HEK293 (cell line): ENCODE measurements around the gene DCLRE1C.

Source experiments
- CTCF ChIA-PET: fragments of 350-600 bp; formaldehyde crosslinking; extraction: SDS; loops from one replicate; lab custom pipeline; 2021; ENCODE audit warnings: antibody characterized with exemption; lab: Yijun Ruan, JAX
- POLR2A ChIA-PET: fragments of 300-600 bp; formaldehyde crosslinking; extraction: SDS; loops from one replicate; lab custom pipeline; 2020; ENCODE audit warnings: antibody characterized with exemption, inconsistent platforms; lab: Yijun Ruan, JAX
- H3K27ac ChIP-seq: fragments of 200-500 bp; sonication (Bioruptor generic); 2 replicates; pipeline ENCODE4 v1.5.1; 2014; ENCODE audit warnings: low read depth, low read length, control low read depth, inconsistent platforms; ENCODE audit errors: extremely low read depth
- H3K36me3 ChIP-seq, 2 experiments: fragments of 200-500 bp in 1 of 2; sonication (Bioruptor generic) in 1 of 2; 1 replicate in 1 of 2; 2 replicates in 1 of 2; pipeline ENCODE4 v1.5.1; 2014 to 2017; ENCODE audit warnings: inconsistent platforms in 2 of 2, low read length in 2 of 2; ENCODE audit not compliant: control insufficient read depth in 2 of 2, insufficient read depth in 1 of 2
- H3K4me1 ChIP-seq: fragments of 200-500 bp; sonication (Bioruptor generic); 2 replicates; pipeline ENCODE4 v1.5.1; 2014; ENCODE audit warnings: mild to moderate bottlenecking, low read length, inconsistent platforms; ENCODE audit not compliant: control insufficient read depth, insufficient read depth
- H3K4me3 ChIP-seq: 2 replicates; pipeline ENCODE4 v1.5.1; 2011; ENCODE audit warnings: low read depth, mild to moderate bottlenecking, control low read depth, low read length, moderate library complexity
- H3K9me3 ChIP-seq: fragments of 200-500 bp; sonication (Bioruptor generic); 2 replicates; pipeline ENCODE4 v1.5.1; 2014; ENCODE audit warnings: low read depth, low read length, inconsistent platforms; ENCODE audit not compliant: control insufficient read depth, insufficient read depth
- BCL11A ChIP-seq: fragments of 450-650 bp; formaldehyde crosslinking; IDR thresholded peaks from 2 replicates; pipeline ENCODE4 v1.5.1; 2016; ENCODE audit warnings: low read depth, missing biosample characterization, missing genetic modification characterization
- KLF8 ChIP-seq: fragments of 450-650 bp; formaldehyde crosslinking; IDR thresholded peaks from 2 replicates; pipeline ENCODE4 v1.5.1; 2016; ENCODE audit warnings: missing biosample characterization, missing genetic modification characterization
- PATZ1 ChIP-seq: fragments of 450-650 bp; formaldehyde crosslinking; IDR thresholded peaks from 2 replicates; pipeline ENCODE4 v1.5.1; 2016; ENCODE audit warnings: missing biosample characterization, missing genetic modification characterization
- RBAK ChIP-seq: fragments of 450-650 bp; formaldehyde crosslinking; IDR thresholded peaks from 2 replicates; pipeline ENCODE4 v1.5.1; 2016; ENCODE audit warnings: missing biosample characterization, missing genetic modification characterization
- ZBTB20 ChIP-seq: fragments of 450-650 bp; formaldehyde crosslinking; IDR thresholded peaks from 2 replicates; pipeline ENCODE4 v1.5.1; 2016; ENCODE audit warnings: missing biosample characterization, missing genetic modification characterization
- ZBTB7A ChIP-seq: fragments of 450-650 bp; formaldehyde crosslinking; IDR thresholded peaks from 2 replicates; pipeline ENCODE4 v1.5.1; 2016; ENCODE audit warnings: low read depth, missing biosample characterization, missing genetic modification characterization
- ZBTB8A ChIP-seq: fragments of 450-650 bp; formaldehyde crosslinking; IDR thresholded peaks from 2 replicates; pipeline ENCODE4 v1.5.1; 2016; ENCODE audit warnings: missing biosample characterization, missing genetic modification characterization
- ZFP41 ChIP-seq: fragments of 450-650 bp; formaldehyde crosslinking; IDR thresholded peaks from 2 replicates; pipeline ENCODE4 v1.5.1; 2016; ENCODE audit warnings: missing biosample characterization, missing genetic modification characterization, borderline replicate concordance
- ZIC2 ChIP-seq: fragments of 450-650 bp; formaldehyde crosslinking; IDR thresholded peaks from 2 replicates; pipeline ENCODE4 v1.5.1; 2016; ENCODE audit warnings: missing biosample characterization, missing genetic modification characterization
- ZNF114 ChIP-seq: fragments of 450-650 bp; formaldehyde crosslinking; IDR thresholded peaks from 2 replicates; pipeline ENCODE4 v1.5.0; 2017; ENCODE audit warnings: missing biosample characterization, missing genetic modification characterization
- ZNF148 ChIP-seq: fragments of 450-650 bp; formaldehyde crosslinking; IDR thresholded peaks from 2 replicates; pipeline ENCODE4 v1.5.0; 2017; ENCODE audit warnings: missing biosample characterization, missing genetic modification characterization, borderline replicate concordance
- ZNF16 ChIP-seq: fragments of 450-650 bp; formaldehyde crosslinking; IDR thresholded peaks from 2 replicates; pipeline ENCODE4 v1.5.1; 2016; ENCODE audit warnings: low read depth, missing biosample characterization, missing genetic modification characterization
- ZNF214 ChIP-seq: fragments of 450-650 bp; formaldehyde crosslinking; IDR thresholded peaks from 2 replicates; pipeline ENCODE4 v1.5.1; 2017; ENCODE audit warnings: missing biosample characterization, mild to moderate bottlenecking, missing genetic modification characterization, borderline replicate concordance
- ZNF280C ChIP-seq: fragments of 450-650 bp; formaldehyde crosslinking; IDR thresholded peaks from 2 replicates; pipeline ENCODE4 v1.5.1; 2016; ENCODE audit warnings: missing biosample characterization, missing genetic modification characterization
- ZNF302 ChIP-seq: fragments of 450-650 bp; formaldehyde crosslinking; IDR thresholded peaks from 2 replicates; pipeline ENCODE4 v1.5.1; 2016; ENCODE audit warnings: missing biosample characterization, missing genetic modification characterization, low read depth
- ZNF311 ChIP-seq: fragments of 450-650 bp; formaldehyde crosslinking; IDR thresholded peaks from 2 replicates; pipeline ENCODE4 v1.5.1; 2017; ENCODE audit warnings: missing biosample characterization, missing genetic modification characterization, borderline replicate concordance
- ZNF335 ChIP-seq: fragments of 450-650 bp; formaldehyde crosslinking; conservative IDR thresholded peaks from 2 replicates; pipeline ENCODE4 v1.5.1; 2016; ENCODE audit warnings: missing biosample characterization, missing genetic modification characterization
- ZNF350 ChIP-seq: fragments of 450-650 bp; formaldehyde crosslinking; IDR thresholded peaks from 2 replicates; pipeline ENCODE4 v1.5.0; 2017; ENCODE audit warnings: missing biosample characterization, mild to moderate bottlenecking, missing genetic modification characterization
- ZNF530 ChIP-seq: fragments of 450-650 bp; formaldehyde crosslinking; IDR thresholded peaks from 2 replicates; pipeline ENCODE4 v1.5.1; 2016; ENCODE audit warnings: low read depth, missing biosample characterization, missing genetic modification characterization
- ZNF560 ChIP-seq: fragments of 450-650 bp; formaldehyde crosslinking; IDR thresholded peaks from 2 replicates; pipeline ENCODE4 v1.5.1; 2017; ENCODE audit warnings: missing biosample characterization, missing genetic modification characterization, borderline replicate concordance
- ZNF623 ChIP-seq: fragments of 450-650 bp; formaldehyde crosslinking; IDR thresholded peaks from 2 replicates; pipeline ENCODE4 v1.5.1; 2016; ENCODE audit warnings: missing biosample characterization, missing genetic modification characterization
- ZNF660 ChIP-seq: fragments of 450-650 bp; IDR thresholded peaks from 2 replicates; pipeline ENCODE4 v1.5.1; 2018; ENCODE audit warnings: missing biosample characterization, mild to moderate bottlenecking, missing genetic modification characterization
- ZNF670 ChIP-seq: fragments of 450-650 bp; formaldehyde crosslinking; IDR thresholded peaks from 2 replicates; pipeline ENCODE4 v1.5.1; 2016; ENCODE audit warnings: missing biosample characterization, missing genetic modification characterization, low read depth
- ZNF704 ChIP-seq: fragments of 450-650 bp; formaldehyde crosslinking; IDR thresholded peaks from 2 replicates; pipeline ENCODE4 v1.5.1; 2016; ENCODE audit warnings: missing biosample characterization, missing genetic modification characterization

Gene DCLRE1C

GRCh38 chr10:14878266-14879123, 75.4 kb downstream of the DCLRE1C start, which contains the start of gene SUV39H2 (continued):
- TF ChIP-seq ZNF280C (tag by site-specific recombination) (no peak), RBAK (no peak), ZNF302 (tag by site-specific recombination) (0 out of 2 replicates have a peak, but pooled peaks have one; percentile 47), ZNF214 (tag by site-specific recombination) (no peak)
- TF ChIP-seq, all 188 proteins: peak for 60

- CTCF ChIA-PET = interaction anchor here (0.8 to 1.4 kb wide), 3 partner anchors 10 to 95 kb away, joined by 3 to 5 read pairs (median 3); no protein-coding TSS in a partner anchor
- TF ChIP-seq ZBTB20 (0 out of 2 replicates have a peak, but pooled peaks have one; percentile 16), ZNF148 (tag by site-specific recombination) (no peak), ZFP41 (tag by site-specific recombination) (no peak), PATZ1 (tag by site-specific recombination) (no peak), ZNF335 (no peak), ZNF16 (tag by site-specific recombination) (no peak)
- TF ChIP-seq, all 188 proteins: peak for 1
- no peak overlapping the region for H3K4me3 ChIP-seq
- no peaks in the 10 kb centered on the region for H3K4me1 ChIP-seq
- POLR2A ChIA-PET = interaction anchor here (1.3 to 4.9 kb wide), 3 partner anchors 11 to 39 kb away, joined by 3 to 68 read pairs (median 6); partner anchors contain the start of genes CDNF, HSPA14 and MSANTD7
- H3K36me3 ChIP-seq = peaks cover 3 to 16% of the 10 kb centered on the region in 2 experiments; a peak in 2 of 3 replicates
- 0 out of 2 replicates have a peak overlapping the region, but pooled peaks have one; percentile 2 for H3K27ac ChIP-seq
- no peaks in the 10 kb centered on the region for H3K9me3 ChIP-seq
Measured at GRCh38 chr10:14876764-14877163, 77.1 kb downstream of the DCLRE1C start.

- CTCF ChIA-PET = interaction anchor here (0.6 to 1.4 kb wide), 3 partner anchors 9 to 1764 kb away, joined by 3 to 5 read pairs (median 3); no protein-coding TSS in a partner anchor
- POLR2A ChIA-PET = interaction anchor here (4.9 kb wide), 1 partner anchor 38 kb away, joined by 68 read pairs; the partner anchor contains the start of genes CDNF, HSPA14 and MSANTD7
- H3K4me1 ChIP-seq = no peaks in the 10 kb centered on the region
- TF ChIP-seq ZBTB7A (tag by site-specific recombination) (no peak), ZNF560 (tag by site-specific recombination) (no peak), ZNF660 (tag by site-specific recombination) (no peak), ZNF114 (tag by site-specific recombination) (no peak), ZNF670 (no peak), ZNF623 (tag by site-specific recombination) (no peak), BCL11A (tag by site-specific recombination) (no peak), ZNF311 (no peak), ZIC2 (tag by site-specific recombination) (no peak), ZBTB20 (no peak), ZNF530 (tag by site-specific recombination) (no peak), KLF8 (tag by site-specific recombination) (no peak), ZBTB8A (tag by site-specific recombination) (no peak), ZNF704 (tag by site-specific recombination) (no peak), ZNF350 (tag by site-specific recombination) (no peak)
Measured at GRCh38 chr10:14875941-14876340, 78.0 kb downstream of the DCLRE1C start.

More at GRCh38 chr10:14875941-14876340, 78.0 kb downstream of the DCLRE1C start:
- Histone ChIP-seq H3K4me3 (no peak overlapping the region), H3K36me3 (peaks cover 10 to 17% of the 10 kb centered on the region in 2 experiments), H3K9me3 (no peaks in the 10 kb centered on the region), H3K27ac (no peak overlapping the region)
